GM18499 (cell line): ENCODE data around the gene ZMYM2.
"Not testable (repeated sequence)": the region's sequence is repeated elsewhere in the genome, so short reads cannot be mapped to it uniquely, and the experiment has no call there.

ENCODE experiments used
- ATAC-seq: cut with Tn5 transposase; IDR thresholded peaks from one replicate; pipeline ENCODE4 v1.9.1; 2021; ENCODE audit warnings: moderate number of reproducible peaks; ENCODE audit not compliant: insufficient read depth, unreplicated experiment

Gene ZMYM2

DNA sequence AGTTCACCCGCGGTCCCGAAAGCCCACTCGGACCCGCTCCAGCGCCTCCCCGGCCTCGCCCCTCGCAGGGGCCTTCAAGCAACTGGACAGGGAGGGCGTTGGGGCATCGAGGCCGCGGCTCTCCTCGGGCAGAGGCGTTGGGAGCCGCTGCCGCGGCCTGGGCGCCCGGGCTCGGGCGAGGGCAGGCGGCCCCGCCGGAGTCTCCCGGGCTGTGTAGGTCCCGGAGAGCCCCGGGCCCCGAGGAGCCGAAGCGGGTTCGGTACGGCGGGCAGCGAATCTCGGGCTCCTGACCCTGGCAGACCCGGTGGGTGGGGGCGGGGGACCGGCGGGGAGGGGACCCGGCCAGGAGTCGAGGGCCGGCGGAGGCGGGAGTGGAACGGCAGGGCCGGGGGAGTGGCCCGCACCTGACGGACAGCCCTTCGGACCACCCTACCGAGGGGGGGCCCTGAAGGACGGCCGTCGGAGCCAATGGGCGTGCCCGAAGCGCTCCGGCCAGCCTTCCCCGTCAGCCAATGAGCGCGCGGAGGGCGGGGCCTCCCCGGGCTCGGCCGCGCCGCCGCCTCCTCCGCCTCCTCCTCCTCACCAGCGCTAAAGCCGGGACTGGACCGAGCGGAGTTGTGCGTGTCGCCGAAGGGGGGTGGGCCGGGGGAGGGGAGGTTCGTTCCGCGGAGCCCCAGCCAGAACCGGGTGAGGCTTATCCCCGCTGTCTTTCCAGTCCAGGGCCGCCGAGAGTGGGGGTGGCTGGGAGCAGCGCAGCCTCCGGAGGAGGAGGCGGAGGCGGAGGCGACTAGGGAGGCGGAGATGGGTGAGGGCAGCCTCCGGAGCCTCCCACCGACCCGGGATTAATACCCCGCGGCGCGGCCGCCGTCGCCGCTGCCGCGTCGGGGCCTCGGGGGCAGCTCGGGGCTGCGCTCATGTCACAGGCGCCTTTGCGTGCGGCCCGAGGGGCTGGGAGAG, at the start of gene ZMYM2:
TSS of gene ZMYM2 (plus strand) at position 573 of the 957 bp plus-strand sequence. CDS start 34,346 bp downstream, outside the sequence.
- ATAC-seq: peak; percentile 51

DNA sequence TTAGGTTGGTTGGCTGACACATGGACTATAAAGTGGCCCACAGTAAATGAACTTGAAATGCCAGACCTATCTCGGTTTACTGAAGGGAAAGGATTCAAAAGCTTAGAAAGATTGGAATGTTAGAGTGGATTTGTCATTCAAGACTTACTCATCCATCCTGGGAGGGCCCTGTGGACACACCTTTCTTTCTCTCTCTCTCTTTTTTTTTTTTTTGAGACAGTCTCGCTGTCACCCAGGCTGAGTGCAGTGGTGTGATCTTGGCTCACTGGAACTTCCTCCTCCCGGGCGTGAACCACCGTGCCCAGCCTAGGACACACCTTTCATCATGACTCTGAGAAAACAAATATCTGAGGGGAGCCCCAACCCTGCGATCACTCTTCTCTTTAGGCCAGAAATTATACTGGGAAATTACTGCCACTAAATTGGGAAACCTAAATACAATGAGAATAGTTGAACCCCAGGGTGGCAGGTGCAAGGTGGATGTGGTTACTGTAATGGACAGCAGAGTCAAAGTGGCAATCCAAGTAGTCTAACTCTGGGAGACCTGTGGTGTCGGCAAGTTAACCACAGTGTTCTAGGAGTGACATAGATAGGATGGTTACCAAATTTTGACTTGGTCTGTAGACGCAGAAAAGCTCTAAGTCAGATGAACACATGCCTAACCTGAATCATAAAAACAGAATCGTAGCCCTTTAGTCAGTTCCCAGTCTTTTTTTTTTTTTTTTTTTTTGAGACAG, 48.0 kb upstream of the ZMYM2 start:
- ATAC-seq: no peak

DNA sequence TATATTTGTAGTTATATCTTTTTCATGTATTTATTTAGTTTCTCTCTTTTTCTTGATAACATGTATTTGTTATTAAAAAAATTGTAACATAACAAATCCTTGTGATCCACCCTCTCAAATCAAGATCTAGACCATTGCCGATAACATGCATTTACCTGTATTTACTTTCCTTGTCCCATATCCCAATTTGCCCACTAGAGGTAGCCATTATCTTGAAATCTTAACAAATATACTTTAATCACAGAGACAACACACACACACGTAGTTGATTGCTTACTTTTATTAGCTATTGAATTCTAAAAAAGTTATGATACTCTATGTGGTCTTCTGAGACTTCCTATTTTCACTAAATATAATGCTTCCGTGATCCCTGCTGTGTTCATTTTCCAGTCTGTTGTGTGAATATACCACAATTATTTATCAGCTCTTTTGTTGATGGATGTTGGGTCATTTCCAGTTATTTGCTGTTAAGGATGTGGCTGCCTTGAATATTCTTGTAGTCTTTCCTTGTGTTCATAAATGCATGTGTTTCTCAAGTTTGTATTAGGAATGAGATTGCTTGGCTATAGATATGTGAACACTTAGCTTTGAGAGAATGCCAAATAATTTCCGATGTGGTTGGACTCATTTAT, 31.3 kb upstream of the ZMYM2 start:
- ATAC-seq: no peak

DNA sequence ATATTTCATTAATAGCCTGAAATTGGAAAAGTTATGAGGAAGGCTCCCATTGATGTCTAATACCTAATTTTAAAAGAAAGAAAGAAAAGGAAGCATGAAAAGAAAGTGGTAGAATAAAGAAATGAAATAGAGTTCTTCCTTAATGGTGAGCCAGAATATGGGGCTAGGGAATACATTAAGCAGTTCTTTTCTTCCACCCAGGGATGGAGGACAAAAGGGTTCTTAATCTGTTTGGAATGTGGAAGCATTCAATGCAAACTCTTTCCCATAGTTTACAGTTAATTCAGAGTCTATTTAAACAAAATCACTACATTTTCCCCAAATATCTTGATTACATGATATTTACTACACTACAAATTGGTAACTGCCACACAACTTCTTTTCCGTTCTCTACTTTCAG, 18.4 kb upstream of the ZMYM2 start:
- no peak for ATAC-seq

DNA sequence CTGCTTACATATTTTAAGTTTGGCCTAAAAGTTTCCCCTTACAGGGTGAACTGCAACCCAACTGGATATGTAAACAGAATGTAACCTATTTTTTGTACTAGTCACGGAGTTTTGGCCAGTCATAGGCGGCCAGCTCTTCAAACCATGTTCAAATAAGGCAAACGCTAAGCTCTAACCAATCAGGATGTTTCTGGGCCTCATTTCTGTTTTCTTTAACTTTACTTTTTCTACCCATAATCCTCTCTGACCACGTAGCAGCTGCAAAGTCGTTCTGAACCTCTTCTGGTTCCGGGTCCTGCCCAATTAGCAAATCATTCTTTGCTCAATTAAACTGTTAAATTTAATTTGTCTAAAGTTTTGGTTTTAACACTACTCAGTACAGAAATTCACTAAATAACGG, 8.2 kb upstream of the ZMYM2 start:
- no peak for ATAC-seq

DNA sequence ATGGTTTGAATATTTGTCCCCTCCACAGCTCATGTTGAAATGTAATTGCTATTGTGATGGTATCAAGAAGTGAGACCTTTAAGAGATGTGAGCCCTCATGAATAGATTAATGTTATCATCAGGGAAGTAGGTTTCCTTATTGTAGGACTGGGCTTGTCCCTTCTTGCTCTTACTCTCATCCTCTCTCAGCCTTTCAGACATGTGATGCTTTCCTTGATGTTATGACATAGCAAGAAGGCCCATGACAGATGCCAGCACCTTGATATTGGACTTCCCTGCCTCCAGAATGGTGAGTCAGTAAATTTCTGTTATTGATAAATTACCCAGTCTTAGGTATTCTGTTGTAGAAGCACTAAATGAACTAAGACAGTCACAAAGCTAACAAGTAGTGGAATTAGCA, 5.7 kb upstream of the ZMYM2 start:
- ATAC-seq: no peak

DNA sequence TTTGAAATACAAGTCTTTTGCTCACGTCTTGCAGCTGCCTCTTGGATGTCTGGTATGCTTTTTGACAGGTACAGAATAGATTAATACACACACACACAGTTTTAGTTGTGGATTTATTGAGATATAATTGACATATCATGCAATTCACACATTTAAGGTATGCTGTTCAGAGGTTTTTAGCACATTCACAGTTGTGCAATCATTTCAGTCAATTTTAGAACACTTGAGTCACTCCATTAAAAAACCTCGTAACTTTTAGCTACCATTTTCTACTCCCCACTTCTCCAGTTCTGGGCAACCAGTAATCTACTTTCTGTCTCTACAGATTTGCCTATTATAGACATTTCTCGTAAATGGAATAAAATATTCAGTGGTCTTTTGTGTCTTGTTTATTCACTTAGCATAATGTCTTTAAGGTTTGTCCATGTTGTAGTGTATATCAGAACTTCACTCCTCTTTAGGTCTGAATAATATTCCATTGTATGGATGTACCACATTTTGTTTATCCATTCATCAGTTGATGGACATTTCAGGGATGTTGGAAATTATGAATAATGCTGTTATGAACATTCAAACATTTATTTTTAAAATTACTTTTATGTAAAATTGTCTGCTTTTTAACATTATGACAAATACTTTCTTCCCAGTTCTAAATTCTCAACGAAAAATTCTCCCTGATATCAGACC, 2.5 kb upstream of the ZMYM2 start:
- no peak for ATAC-seq

DNA sequence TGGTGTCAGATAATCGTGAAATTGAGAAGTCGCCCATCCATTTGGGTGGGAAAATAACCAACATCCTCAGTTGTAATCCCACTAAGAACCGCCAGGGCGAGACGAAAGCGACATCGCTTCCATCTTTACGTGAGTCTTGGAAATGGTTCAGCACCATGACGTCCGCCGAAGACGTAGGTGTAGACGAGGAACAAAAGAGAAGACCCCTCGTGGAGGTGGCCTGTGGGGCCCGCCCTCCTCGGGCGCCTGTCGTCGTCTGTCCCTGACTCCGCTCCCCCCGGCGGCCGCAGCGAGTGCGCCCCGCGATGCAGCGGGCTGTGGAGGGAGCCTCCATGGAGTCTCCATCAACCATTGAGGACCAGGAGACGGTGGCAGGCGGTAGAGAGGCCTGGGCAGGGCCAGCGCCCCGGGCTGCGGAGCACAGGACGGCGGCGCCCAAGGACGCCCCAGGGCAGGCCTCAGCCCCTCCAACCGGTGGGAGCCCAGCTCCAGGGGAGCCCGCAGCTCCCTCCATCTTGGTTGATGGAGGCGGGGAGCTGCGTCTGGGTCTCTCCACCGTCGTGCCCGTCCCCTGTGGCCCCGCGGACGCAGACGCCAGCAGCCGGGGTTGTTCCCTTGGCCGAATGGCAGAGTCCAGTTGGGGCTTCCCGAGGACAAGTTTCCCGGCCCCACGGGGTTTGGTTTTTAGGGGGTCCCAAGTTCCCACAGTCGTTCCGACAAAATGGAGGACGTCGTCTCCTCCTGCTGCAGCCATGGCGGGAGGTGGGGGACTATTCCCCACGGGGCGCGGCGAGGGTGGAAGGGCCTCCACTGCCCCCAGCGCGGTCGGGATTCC, 990 bp upstream of the ZMYM2 start:
- no peak for ATAC-seq

DNA sequence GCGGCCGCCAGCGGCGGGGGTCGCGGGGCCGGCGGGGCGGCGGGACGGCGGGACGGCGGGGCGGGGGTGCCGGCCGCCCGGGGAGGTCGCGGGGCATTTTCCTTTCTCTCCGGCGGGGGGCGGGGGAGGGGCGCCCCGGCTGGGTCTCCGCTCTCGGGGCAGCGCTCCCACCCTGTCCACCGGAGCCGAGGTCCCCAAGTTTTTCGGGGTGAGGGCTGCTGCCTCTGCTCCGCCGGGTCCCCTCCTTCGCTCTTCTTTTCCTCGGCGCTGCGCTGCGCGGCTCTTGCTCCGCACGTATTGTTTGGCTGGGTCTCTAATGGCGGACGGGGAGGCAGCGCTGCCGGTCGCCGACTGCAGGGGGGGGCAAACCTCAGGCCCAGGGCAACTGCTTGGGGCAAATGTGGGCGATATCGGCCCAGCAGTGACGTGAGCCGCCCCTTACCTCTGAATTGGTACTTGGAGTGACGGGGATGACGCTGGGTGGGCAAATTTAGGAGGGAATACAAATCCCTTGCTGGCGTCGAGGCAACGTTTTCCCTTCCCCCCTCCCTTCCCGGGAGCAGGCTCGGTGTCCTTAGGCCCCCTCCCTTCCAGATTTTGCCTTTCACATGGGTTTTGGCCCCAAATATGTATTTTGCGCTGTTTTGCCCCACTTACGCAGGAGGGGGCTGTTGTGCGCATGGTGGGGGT, 759 bp downstream of the ZMYM2 start:
- ATAC-seq: no peak

DNA sequence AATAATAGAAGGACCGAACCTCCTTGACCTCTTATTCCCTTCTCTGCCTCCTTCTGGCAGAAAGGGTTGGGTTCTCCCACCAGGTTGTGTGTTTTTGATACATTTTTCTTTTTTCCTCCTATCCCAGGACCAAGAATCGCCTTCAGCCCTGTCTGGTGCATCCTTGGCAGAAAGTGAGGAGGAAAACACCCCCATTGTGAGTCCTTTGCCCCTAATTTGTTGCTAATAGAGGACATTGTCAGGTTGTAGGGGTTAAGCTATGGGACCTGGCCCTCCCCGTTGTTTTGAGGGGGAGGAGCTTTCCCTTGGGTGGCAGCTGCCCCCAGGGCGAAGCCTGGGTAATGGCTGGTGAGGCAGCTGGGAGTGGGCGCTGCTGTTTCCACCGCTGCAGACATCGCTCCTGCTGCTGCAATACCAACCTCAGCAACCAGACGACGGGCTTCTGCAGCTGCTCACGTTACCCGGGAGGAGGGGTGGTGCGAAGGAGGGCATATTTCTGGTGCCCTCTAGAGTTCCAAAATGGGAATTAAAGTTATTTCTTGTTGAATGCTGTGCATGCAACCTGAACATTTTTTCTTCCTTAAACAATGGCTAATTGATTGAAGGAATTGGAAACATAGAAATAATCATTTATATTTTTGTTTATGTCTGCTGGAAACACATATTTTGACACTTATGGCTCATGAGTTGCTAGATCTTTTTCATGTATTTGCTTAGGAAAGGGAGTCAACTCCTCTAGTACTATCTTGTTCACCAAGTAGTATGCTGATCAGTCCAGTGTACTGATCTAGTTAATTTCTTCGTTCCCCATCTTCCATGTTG, 1.5 kb downstream of the ZMYM2 start:
- ATAC-seq: peak; percentile 31

DNA sequence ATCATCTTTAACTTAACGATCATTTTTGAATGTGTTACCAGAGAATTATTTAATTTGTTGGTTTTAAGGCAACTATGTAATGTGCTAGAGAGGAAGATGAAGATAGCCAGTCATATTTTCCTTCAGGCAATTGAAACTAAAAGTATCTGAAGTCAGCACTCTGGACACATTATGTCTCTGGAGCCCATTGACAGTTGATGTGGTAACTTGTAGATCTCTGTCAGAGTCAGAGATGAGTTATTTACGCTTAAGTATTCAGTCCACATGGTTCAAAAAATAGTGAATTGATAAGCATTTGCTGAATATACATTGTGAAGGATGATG, 2.1 kb downstream of the ZMYM2 start:
- ATAC-seq: no peak

DNA sequence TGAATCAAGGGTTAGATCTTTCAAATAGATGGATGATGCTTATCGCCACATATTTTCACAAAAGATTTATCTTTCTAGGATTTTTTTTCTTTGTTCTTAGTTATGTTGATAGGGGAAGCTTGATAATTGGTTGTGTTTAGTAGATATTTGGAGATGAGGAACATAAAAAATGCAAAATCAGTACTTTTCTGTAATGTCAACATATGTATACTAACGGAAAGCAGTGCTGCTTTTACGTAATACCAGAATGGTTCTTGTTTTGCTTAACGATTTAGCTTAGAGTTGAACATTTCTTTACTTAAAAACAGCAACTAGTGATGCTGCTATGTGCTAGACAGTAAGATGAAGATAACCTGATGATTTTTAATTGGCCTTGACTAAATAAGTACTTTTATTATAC, 3.0 kb downstream of the ZMYM2 start:
- ATAC-seq: no peak

DNA sequence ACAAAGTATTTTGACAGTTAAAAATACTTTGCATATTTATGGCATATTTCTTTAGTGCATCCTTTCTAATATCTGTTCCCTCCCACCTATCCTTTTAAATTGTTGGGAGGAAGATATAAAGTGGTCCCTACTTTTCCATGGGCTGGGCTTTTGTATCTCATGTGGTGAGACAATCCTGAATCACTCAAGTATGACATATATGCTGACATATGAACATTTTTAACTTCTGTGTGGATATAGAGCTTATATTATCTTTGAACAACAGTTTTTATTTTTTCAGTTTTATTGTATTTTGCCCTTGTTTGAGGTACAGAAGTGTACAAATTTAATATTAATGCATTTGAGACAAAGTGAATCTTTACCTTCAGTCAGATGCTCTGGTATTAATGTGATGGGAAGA, 3.4 kb downstream of the ZMYM2 start:
- ATAC-seq: no peak

DNA sequence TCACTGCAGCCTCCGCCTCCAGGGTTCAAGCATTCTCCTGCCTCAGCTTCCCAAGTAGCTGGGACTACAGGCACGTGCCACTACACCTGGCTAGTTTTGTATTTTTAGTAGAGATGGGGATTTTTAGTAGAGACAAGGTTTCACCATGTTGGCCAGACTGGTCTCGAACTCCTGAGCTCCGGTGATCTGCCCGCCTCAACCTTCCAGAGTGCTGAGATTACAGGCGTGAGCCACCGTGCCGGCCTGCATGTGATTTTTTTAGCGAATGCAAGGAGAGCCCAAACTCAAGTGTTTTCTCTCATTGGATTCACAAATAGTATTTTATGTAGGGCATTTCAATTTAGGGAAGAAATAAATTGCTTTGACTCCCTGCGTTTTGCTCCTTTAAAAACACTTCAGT, 4.4 kb downstream of the ZMYM2 start:
- ATAC-seq: no peak

DNA sequence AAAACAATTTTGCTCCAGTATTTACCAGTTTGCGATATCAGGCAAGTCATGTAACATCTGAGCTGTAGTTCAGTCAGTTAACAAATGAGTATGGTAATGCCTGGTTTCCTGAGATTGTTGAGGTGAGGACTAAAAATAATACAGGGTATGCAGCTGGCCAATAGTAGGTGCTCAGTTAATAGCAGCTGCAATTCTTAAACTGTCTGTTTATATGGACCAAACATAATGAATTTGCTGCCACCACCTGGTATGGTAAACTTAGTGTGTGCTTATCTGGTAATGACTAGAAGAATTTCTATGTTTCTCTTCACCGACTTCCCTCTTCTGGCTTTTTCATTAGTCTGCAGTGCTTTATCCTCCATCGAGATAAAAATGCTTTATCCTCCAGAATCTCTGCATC, 9.1 kb downstream of the ZMYM2 start:
- ATAC-seq: no peak

DNA sequence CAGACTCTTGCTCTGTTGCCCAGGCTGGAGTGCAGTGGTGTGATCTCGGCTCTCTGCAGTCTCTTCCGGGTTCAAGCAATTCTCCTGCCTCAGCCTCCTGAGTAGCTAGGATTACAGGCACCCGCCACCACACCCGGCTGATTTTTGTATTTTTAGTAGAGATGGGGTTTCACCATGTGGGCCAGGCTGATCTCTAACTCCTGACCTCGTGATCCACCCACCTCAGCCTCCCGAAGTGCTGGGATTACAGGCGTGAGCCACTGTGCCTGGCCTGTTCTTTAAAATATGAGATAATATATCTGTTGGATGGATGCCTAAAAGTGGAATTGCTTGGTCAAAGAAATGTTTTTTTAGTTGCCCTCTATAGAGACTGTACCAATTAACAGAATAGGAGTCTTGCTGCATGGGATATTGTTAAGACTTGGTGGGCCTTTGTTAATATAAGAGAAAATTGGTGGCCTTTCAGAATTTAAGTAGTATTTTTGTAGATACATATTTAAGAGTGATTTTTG, 16.0 kb downstream of the ZMYM2 start:
- not testable (repeated sequence) for ATAC-seq

DNA sequence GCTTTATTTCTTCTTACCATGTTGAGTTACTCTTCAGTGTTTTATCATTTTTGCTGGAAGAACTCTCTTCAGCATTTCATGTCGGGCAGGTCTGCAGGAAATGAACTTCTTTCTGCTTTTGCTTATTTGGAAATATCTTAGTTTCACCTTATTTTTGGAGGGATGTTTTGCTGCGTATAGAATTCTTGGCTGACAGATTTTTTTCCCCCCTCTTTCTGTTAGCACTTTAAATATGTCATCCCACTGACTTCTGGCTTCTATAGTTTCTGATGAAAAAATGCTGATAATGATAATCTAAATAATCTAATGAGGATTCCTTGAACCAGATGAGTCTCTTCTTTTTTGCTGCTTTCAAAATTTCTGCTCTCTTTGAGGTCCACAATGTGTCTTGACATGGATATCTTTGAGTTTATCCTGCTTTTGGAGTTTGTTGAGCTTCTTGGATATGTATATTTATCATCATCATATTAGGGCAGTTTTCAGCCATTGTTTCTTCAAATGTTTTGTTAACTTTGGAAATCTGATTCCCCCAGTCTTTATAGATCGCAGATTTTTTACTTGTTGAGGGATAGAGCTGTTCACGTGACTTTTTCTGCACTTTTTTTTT, 20.4 kb downstream of the ZMYM2 start:
- no peak for ATAC-seq
